Measurements from ENCODE around the gene CBLN1.

The CBLN1 gene

GRCh38 chr16:49281480-49281842, at the start of gene CBLN1:
CBLN1 (minus strand) TSS chr16:49281838; CDS start chr16:49281465, 373 bp downstream.
- no peak for DNase-seq (ENCODE audit: low spot score)

GRCh38 chr16:49330562-49331201, 49.0 kb upstream of the CBLN1 start:
- no peak for DNase-seq (ENCODE audit: low spot score)

GRCh38 chr16:49328325-49328724, 46.7 kb upstream of the CBLN1 start:
- DNase-seq (ENCODE audit: low spot score): no peak

- no peak for DNase-seq (ENCODE audit: low spot score)
Observed at GRCh38 chr16:49327466-49327865, 45.8 kb upstream of the CBLN1 start.

- no peak for DNase-seq (ENCODE audit: low spot score)
Observed at GRCh38 chr16:49324703-49325102, 43.1 kb upstream of the CBLN1 start.

GRCh38 chr16:49315602-49316001, 34.0 kb upstream of the CBLN1 start:
- DNase-seq (ENCODE audit: low spot score): no peak

- no peak for DNase-seq (ENCODE audit: low spot score)
Observed at GRCh38 chr16:49312389-49312985, 30.8 kb upstream of the CBLN1 start.

GRCh38 chr16:49311823-49312222, 30.2 kb upstream of the CBLN1 start:
- no peak for DNase-seq (ENCODE audit: low spot score)

- DNase-seq (ENCODE audit: low spot score): peak; percentile 67
Observed at GRCh38 chr16:49307176-49307575, 25.5 kb upstream of the CBLN1 start.

- no peak for DNase-seq (ENCODE audit: low spot score)
Observed at GRCh38 chr16:49305406-49305805, 23.8 kb upstream of the CBLN1 start.

GRCh38 chr16:49292413-49292812, 10.8 kb upstream of the CBLN1 start:
- no peak for DNase-seq (ENCODE audit: low spot score)

- DNase-seq (ENCODE audit: low spot score): no peak
Observed at GRCh38 chr16:49287572-49287971, 5.9 kb upstream of the CBLN1 start.

GRCh38 chr16:49284962-49285361, 3.3 kb upstream of the CBLN1 start:
- DNase-seq (ENCODE audit: low spot score): no peak

GRCh38 chr16:49283376-49284049, 1.9 kb upstream of the CBLN1 start:
- DNase-seq (ENCODE audit: low spot score): no peak

GRCh38 chr16:49282690-49283375, 1.2 kb upstream of the CBLN1 start:
- no peak for DNase-seq (ENCODE audit: low spot score)

GRCh38 chr16:49281843-49282642, 405 bp upstream of the CBLN1 start:
- peak; percentile 83 for DNase-seq (ENCODE audit: low spot score)

GRCh38 chr16:49280841-49281371, 732 bp downstream of the CBLN1 start:
- no peak for DNase-seq (ENCODE audit: low spot score)

- DNase-seq (ENCODE audit: low spot score): no peak
Observed at GRCh38 chr16:49280105-49280741, 1.4 kb downstream of the CBLN1 start.

GRCh38 chr16:49278944-49279725, 2.5 kb downstream of the CBLN1 start:
- no peak for DNase-seq (ENCODE audit: low spot score)

- DNase-seq (ENCODE audit: low spot score): no peak
Observed at GRCh38 chr16:49278567-49278827, 3.1 kb downstream of the CBLN1 start.

Measured in kidney capillary endothelial cell (primary cell).